ENCODE measurements around the gene SYCE1. TPM values are rescaled to one million over a fixed set of nuclear protein-coding genes. Genes with fewer than 3 reads are reported as not detected.

Gene SYCE1
- total and polyA plus RNA-seq, 2 of the 4 experiments (the other 2 are of a cell fraction), result not detected

- intact Hi-C loops (cut with micrococcal nuclease) (no loop called here), dilution Hi-C loops (cut with HindIII; ENCODE audit: low sequenced_read_pairs, unreplicated experiment) (no loop called here), in situ Hi-C loops (cut with MboI; ENCODE audit: low sequenced_read_pairs) (no loop called here)
- TF ChIP-seq BHLHE40 (IDR thresholded peaks at IDR 0.05; ENCODE audit: low read depth, low read length), result no peak
- TF ChIP-seq USF2 (IDR thresholded peaks at IDR 0.05; ENCODE audit: low read depth, low read length), result no peak
- no peak for TF ChIP-seq RAD21 (IDR thresholded peaks at IDR 0.05; ENCODE audit: low read length)
- no peak for TF ChIP-seq NFE2L2 (IDR thresholded peaks at IDR 0.05; ENCODE audit: low read depth, low read length)
- TF ChIP-seq POLR2A (IDR thresholded peaks at IDR 0.05; ENCODE audit: low read depth, low read length), result no peak
- TF ChIP-seq CTCF (conservative IDR thresholded peaks at IDR 0.05; ENCODE audit: low read depth, low read length), result no peak
- no peak for TF ChIP-seq CEBPB (IDR thresholded peaks at IDR 0.05; ENCODE audit: low read depth, low read length)
- no peak for TF ChIP-seq MAFK (IDR thresholded peaks at IDR 0.05; ENCODE audit: low read depth, low read length)
- TF ChIP-seq RFX5 (IDR thresholded peaks at IDR 0.05; ENCODE audit: low read depth, low read length), result no peak
- no peak for TF ChIP-seq SMC3 (IDR thresholded peaks at IDR 0.05; ENCODE audit: low read depth, low read length)
- TF ChIP-seq FOS (IDR thresholded peaks at IDR 0.05; ENCODE audit: low read depth, low read length), result no peak
- no peak for TF ChIP-seq RCOR1 (IDR thresholded peaks at IDR 0.05; ENCODE audit: insufficient replicate concordance, low read length)
- TF ChIP-seq MAZ (IDR thresholded peaks at IDR 0.05; ENCODE audit: borderline replicate concordance, low read depth, low read length), result no peak
- no peak for TF ChIP-seq MXI1 (IDR thresholded peaks at IDR 0.05; ENCODE audit: borderline replicate concordance, low read depth, low read length)
- no peak for TF ChIP-seq ELK1 (IDR thresholded peaks at IDR 0.05; ENCODE audit: borderline replicate concordance, low read depth, low read length)
- TF ChIP-seq CHD1 (IDR thresholded peaks at IDR 0.05; ENCODE audit: low read depth, low read length), result no peak
- no peak overlapping the region for H4K5ac ChIP-seq (ENCODE audit: low read depth, low read length)
- H4K20me1 ChIP-seq (ENCODE audit: insufficient read depth, low read length), result no peaks in the 10 kb centered on the region
- H3K36me3 ChIP-seq (ENCODE audit: control insufficient read depth, insufficient read depth, low read length), result no peaks in the 10 kb centered on the region
- no peaks in the 10 kb centered on the region for H3K79me1 ChIP-seq (ENCODE audit: low read depth in 1 of 2, low read length in 2 of 2)
- no peaks in the 10 kb centered on the region for H3K9me3 ChIP-seq (ENCODE audit: control insufficient read depth, insufficient read depth, low read length)
- no peaks in the 10 kb centered on the region for H3K4me1 ChIP-seq (ENCODE audit: control insufficient read depth, insufficient read depth, low read length)
- H2BK5ac ChIP-seq (ENCODE audit: low read depth, low read length, poor library complexity, severe bottlenecking), result no peak overlapping the region
- no peak overlapping the region for H2AK5ac ChIP-seq (ENCODE audit: low read depth, low read length)
- H2AFZ ChIP-seq (replicated peaks; ENCODE audit: low read length, poor library complexity), result no peak overlapping the region
- no peak overlapping the region for H4K8ac ChIP-seq (ENCODE audit: low read depth in 2 of 2, low read length in 2 of 2)
- H2BK15ac ChIP-seq (ENCODE audit: low read depth, low read length), result no peak overlapping the region
- no peak overlapping the region for H3K9ac ChIP-seq (ENCODE audit: low read depth, low read length)
- no peak overlapping the region for H2BK120ac ChIP-seq (ENCODE audit: low read depth, low read length)
- ATAC-seq (ENCODE audit: low read depth) (no peak), DNase-seq (no peak)
- WGBS, 2 experiments (ENCODE audit: extremely low coverage in 2 of 2, insufficient read length in 1 of 2), result 67% methylated on average over 3 of the region's 7 CpGs; no CpG with 5 or more reads in 1 of the 2 experiments
- H3K27me3 ChIP-seq (ENCODE audit: control insufficient read depth, insufficient read depth, low read length), result peaks cover 14% of the 10 kb centered on the region
- no peak overlapping the region for H3K18ac ChIP-seq (ENCODE audit: low read depth, low read length)
- ChIA-PET CTCF (no interaction called here), POLR2A (ENCODE audit: unreplicated experiment) (no interaction called here)
- H3K4ac ChIP-seq (ENCODE audit: low read depth, low read length), result no peak overlapping the region
- H4K91ac ChIP-seq (ENCODE audit: insufficient read depth, low read depth, low read length), result no peak overlapping the region
- no peak overlapping the region for H2AK9ac ChIP-seq (replicated peaks; ENCODE audit: low read depth, low read length, poor library complexity)
- no peak overlapping the region for H3K23ac ChIP-seq (ENCODE audit: low read depth, low read length)
- no peak overlapping the region for H3K4me3 ChIP-seq (ENCODE audit: insufficient read depth, low read depth, low read length)
- no peak overlapping the region for H3K4me2 ChIP-seq (ENCODE audit: low read depth, low read length)
- H3K56ac ChIP-seq (ENCODE audit: extremely low read depth, insufficient read depth, low read length), result no peak overlapping the region
- H2BK20ac ChIP-seq (ENCODE audit: low read depth, low read length), result no peak overlapping the region
- BruUV-seq (replicated peaks), result no TSS peak
- no peak overlapping the region for H3K14ac ChIP-seq (replicated peaks; ENCODE audit: low read depth, low read length)
- H3K9me1 ChIP-seq (ENCODE audit: insufficient read depth, low read length), result no peaks in the 10 kb centered on the region
- no peak overlapping the region for H3K27ac ChIP-seq (ENCODE audit: insufficient read depth, low read length)
Observed at GRCh38 chr10:133534417-133534816, 31.0 kb downstream of the SYCE1 start.
